ENCODE measurements around the gene ZNF564.
"Not testable (repeated sequence)": the region's sequence is repeated elsewhere in the genome, so short reads cannot be mapped to it uniquely, and the experiment has no call there.

The ZNF564 gene

GRCh38 chr19:12497032-12497431 lies 54.2 kb downstream of the ZNF564 start:
- DNase-seq (ENCODE audit: low spot score): no peak

- DNase-seq (ENCODE audit: low spot score): no peak
These were observed 54.8 kb downstream of the ZNF564 start for GRCh38 chr19:12496480-12496879.

- DNase-seq (ENCODE audit: low spot score): peak; percentile 95
These were observed 56.1 kb downstream of the ZNF564 start for GRCh38 chr19:12495002-12495802.

GRCh38 chr19:12494260-12494860 lies 56.9 kb downstream of the ZNF564 start:
- no peak for DNase-seq (ENCODE audit: low spot score)

- DNase-seq (ENCODE audit: low spot score): not testable (repeated sequence)
These were observed 65.0 kb downstream of the ZNF564 start for GRCh38 chr19:12486265-12486783.

- DNase-seq (ENCODE audit: low spot score): no peak
These were observed 65.7 kb downstream of the ZNF564 start for GRCh38 chr19:12485571-12485970.

- no peak for DNase-seq (ENCODE audit: low spot score)
These were observed 66.2 kb downstream of the ZNF564 start for GRCh38 chr19:12485052-12485416.

- DNase-seq (ENCODE audit: low spot score): peak; percentile 97
These were observed 66.8 kb downstream of the ZNF564 start, which contains the start of gene ZNF709 for GRCh38 chr19:12484371-12485051. TSS of gene ZNF709 (minus strand) at chr19:12484816. CDS start at chr19:12484657, 159 bp downstream.

- no peak for DNase-seq (ENCODE audit: low spot score)
These were observed 67.3 kb downstream of the ZNF564 start for GRCh38 chr19:12484011-12484370.

- no peak for DNase-seq (ENCODE audit: low spot score)
These were observed 68.8 kb downstream of the ZNF564 start for GRCh38 chr19:12482509-12482886.

GRCh38 chr19:12481781-12482508 lies 69.3 kb downstream of the ZNF564 start:
- DNase-seq (ENCODE audit: low spot score): no peak

GRCh38 chr19:12478234-12478941 lies 72.9 kb downstream of the ZNF564 start:
- no peak for DNase-seq (ENCODE audit: low spot score)

Measured in AG08395 (cell line).